ENCODE data around the gene KRAS. TPM values are rescaled to one million over a fixed set of nuclear protein-coding genes. Genes with fewer than 3 reads are reported as not detected.

Gene KRAS
- total RNA-seq, 1 experiment from 2014 or later: 47.5 TPM

DNA sequence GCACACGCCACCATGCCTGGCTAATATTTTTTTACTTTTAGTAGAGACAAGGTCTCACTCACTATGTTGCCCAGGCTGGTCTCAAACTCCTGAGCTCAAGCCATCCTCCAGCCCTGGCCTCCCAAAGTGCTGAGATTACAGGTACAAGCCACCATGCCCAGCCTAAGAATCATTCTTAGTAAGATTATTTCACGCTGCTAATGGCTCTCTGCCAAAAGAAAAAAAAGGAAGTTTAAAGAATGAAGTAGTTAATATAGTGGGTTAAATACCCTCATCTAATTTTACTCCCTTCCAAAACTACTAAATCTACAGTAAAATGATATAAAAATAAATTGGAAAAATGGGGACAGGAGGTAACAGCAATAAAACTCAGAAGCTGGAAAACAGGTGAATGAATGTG is 53.1 kb downstream of the KRAS start:
- no peaks in the 10 kb centered on the region for H3K27me3 Mint-ChIP-seq (ENCODE audit: low read depth)
- H3K56ac ChIP-seq (ENCODE audit: insufficient read length, low read depth, low read length): no peak overlapping the region
- no peak overlapping the region for H3K4ac ChIP-seq (ENCODE audit: low read depth, low read length)
- H4K8ac ChIP-seq (replicated peaks; ENCODE audit: insufficient read length, low read depth, low read length): no peak overlapping the region
- no peak overlapping the region for H3T11ph ChIP-seq (ENCODE audit: low read length)
- H3K4me3 Mint-ChIP-seq: no peak overlapping the region; a peak in 1 of 5 replicates
- no peak for TF ChIP-seq CTCF (conservative IDR thresholded peaks at IDR 0.05)
- no peak overlapping the region for H3K27ac ChIP-seq (ENCODE audit: insufficient read length, low read depth, low read length)
- WGBS (ENCODE audit: extremely low coverage, insufficient read length, low lambda C conversion rate): no CpG with 5 or more reads among the region's 2 CpGs
- no peak overlapping the region for H2BK15ac ChIP-seq (ENCODE audit: low read depth, low read length)
- H4K91ac ChIP-seq (ENCODE audit: insufficient read length, low read depth, low read length): no peak overlapping the region
- H2BK5ac ChIP-seq (ENCODE audit: insufficient read length, low read length): no peak overlapping the region
- no peak overlapping the region for H3K4me2 ChIP-seq (ENCODE audit: insufficient read depth, insufficient read length, low read length)
- no peak overlapping the region for H3K27ac Mint-ChIP-seq
- H3K23me2 ChIP-seq (ENCODE audit: insufficient read length, low read depth, low read length, poor library complexity, severe bottlenecking): peaks cover 9% of the 10 kb centered on the region
- no peaks in the 10 kb centered on the region for H3K79me2 ChIP-seq (ENCODE audit: insufficient read depth, low read length)
- no peak overlapping the region for H4K5ac ChIP-seq (ENCODE audit: insufficient read length, low read depth, low read length)
- no peak overlapping the region for H3K14ac ChIP-seq (ENCODE audit: insufficient read depth, low read length)
- H2BK20ac ChIP-seq (ENCODE audit: low read depth, low read length, poor library complexity, severe bottlenecking): no peak overlapping the region
- H2BK120ac ChIP-seq (ENCODE audit: low read depth, low read length, poor library complexity, severe bottlenecking): no peak overlapping the region
- no peaks in the 10 kb centered on the region for H3K9me3 ChIP-seq (ENCODE audit: control insufficient read depth, low read depth, low read length)
- H3K4me1 Mint-ChIP-seq: peaks cover 17 to 18% of the 10 kb centered on the region in 2 experiments
- DNase-seq: no peak
- H3K9ac ChIP-seq (ENCODE audit: extremely low read depth, insufficient read length, low read length): no peak overlapping the region
- H3K18ac ChIP-seq (ENCODE audit: insufficient read length, low read depth, low read length): no peak overlapping the region
- H2AK5ac ChIP-seq (ENCODE audit: insufficient read length, low read length): no peak overlapping the region
- H4K20me1 ChIP-seq (ENCODE audit: control insufficient read depth, insufficient read depth, insufficient read length): no peaks in the 10 kb centered on the region
- no peak overlapping the region for H3K23ac ChIP-seq (ENCODE audit: insufficient read length, low read depth, low read length)
- H3K4me1 ChIP-seq (ENCODE audit: insufficient read depth, low read length): no peaks in the 10 kb centered on the region
- H3K9me3 Mint-ChIP-seq: no peaks in the 10 kb centered on the region; a peak in 1 of 5 replicates
- no peak overlapping the region for H2BK12ac ChIP-seq (ENCODE audit: insufficient read length, low read depth, low read length)
- no peaks in the 10 kb centered on the region for H3K79me1 ChIP-seq (ENCODE audit: insufficient read depth, low read depth, low read length, poor library complexity, severe bottlenecking)
- H3K36me3 Mint-ChIP-seq (ENCODE audit: insufficient read depth in 1 of 3, low read depth in 3 of 3): no peaks in the 10 kb centered on the region
- H3K27me3 ChIP-seq (ENCODE audit: insufficient read depth, low read length): no peaks in the 10 kb centered on the region
- H2AFZ ChIP-seq (ENCODE audit: low read length): no peak overlapping the region
